DOHH2 (cell line): Measurements from ENCODE around the gene GLIPR1.

Source experiments
- H3F3A ChIP-seq: fragments of 200-600 bp; sonication (generic), shearing (Covaris generic); 2 replicates; pipeline ENCODE4 v1.6.0; 2016; ENCODE audit warnings: antibody characterized with exemption, mild to moderate bottlenecking; ENCODE audit not compliant: control insufficient read depth, insufficient read depth
- H3K27ac ChIP-seq: fragments of 200-600 bp; sonication (generic); 2 replicates; pipeline ENCODE4 v1.5.1; 2014; ENCODE audit warnings: low read depth, mild to moderate bottlenecking, low read length, moderate library complexity
- H3K27me3 ChIP-seq: fragments of 200-600 bp; sonication (generic); 2 replicates; pipeline ENCODE4 v1.6.1; 2014; ENCODE audit warnings: mild to moderate bottlenecking, low read length, mixed read lengths; ENCODE audit not compliant: control insufficient read depth
- H3K36me3 ChIP-seq: fragments of 200-600 bp; sonication (generic); 2 replicates; pipeline ENCODE4 v1.6.1; 2014; ENCODE audit warnings: mild to moderate bottlenecking, low read length, moderate library complexity, mixed read lengths; ENCODE audit not compliant: control insufficient read depth
- H3K4me1 ChIP-seq: fragments of 200-600 bp; sonication (generic); 2 replicates; pipeline ENCODE4 v1.6.1; 2014; ENCODE audit warnings: mild to moderate bottlenecking, low read length, mixed read lengths; ENCODE audit not compliant: control insufficient read depth
- H3K4me2 ChIP-seq: fragments of 200-600 bp; sonication (generic); 2 replicates; pipeline ENCODE4 v1.6.0; 2014; ENCODE audit warnings: mild to moderate bottlenecking, low read length, moderate library complexity
- H3K4me3 ChIP-seq: fragments of 200-600 bp; sonication (generic); 2 replicates; pipeline ENCODE4 v1.5.1; 2014; ENCODE audit warnings: mild to moderate bottlenecking, low read length, mixed read lengths
- H3K79me2 ChIP-seq: fragments of 200-600 bp; sonication (generic); 2 replicates; pipeline ENCODE4 v1.6.1; 2014; ENCODE audit warnings: mild to moderate bottlenecking, low read length, mixed read lengths; ENCODE audit not compliant: control insufficient read depth
- H3K9me2 ChIP-seq: fragments of 200-600 bp; sonication (generic); replicated peaks from 2 replicates; pipeline ENCODE4 v1.6.1; 2014; ENCODE audit warnings: mild to moderate bottlenecking, low read length, mixed read lengths; ENCODE audit not compliant: control insufficient read depth
- H3K9me3 ChIP-seq: fragments of 200-600 bp; sonication (generic); 2 replicates; pipeline ENCODE4 v1.6.1; 2014; ENCODE audit warnings: antibody characterized with exemption, low read length, mixed read lengths; ENCODE audit not compliant: control insufficient read depth, insufficient read depth
- H4K20me1 ChIP-seq: fragments of 200-600 bp; sonication (generic); 2 replicates; pipeline ENCODE4 v1.6.0; 2014; ENCODE audit warnings: low read depth, mild to moderate bottlenecking, antibody characterized with exemption, low read length, moderate library complexity; ENCODE audit not compliant: control insufficient read depth, insufficient read depth
- CTCF ChIP-seq: fragments of 200-600 bp; sonication (generic); IDR thresholded peaks from one replicate; pipeline ENCODE4 v1.5.1; 2014; ENCODE audit warnings: antibody characterized with exemption, mild to moderate bottlenecking, low read depth, low read length; ENCODE audit not compliant: poor library complexity, severe bottlenecking
- EZH2phosphoT487 ChIP-seq: fragments of 200-600 bp; sonication (generic); IDR thresholded peaks from 2 replicates; pipeline ENCODE4 v1.6.1; 2017; ENCODE audit warnings: borderline replicate concordance, mild to moderate bottlenecking, antibody characterized with exemption, low read length, moderate library complexity, mixed read lengths

GLIPR1 gene

GRCh38 chr12:75533239-75533638 is 52.7 kb downstream of the GLIPR1 start:
- no peaks in the 10 kb centered on the region for H3F3A ChIP-seq
- no peak overlapping the region for H3K27ac ChIP-seq

GRCh38 chr12:75539889-75540288 is 59.3 kb downstream of the GLIPR1 start:
- H4K20me1 ChIP-seq, result no peaks in the 10 kb centered on the region
- no peaks in the 10 kb centered on the region for H3K36me3 ChIP-seq
- no peak overlapping the region for H3K4me3 ChIP-seq
- TF ChIP-seq CTCF, result no peak
- no peak for TF ChIP-seq EZH2phosphoT487
- no peak overlapping the region for H3K4me2 ChIP-seq
- no peaks in the 10 kb centered on the region for H3K9me2 ChIP-seq
- no peak overlapping the region for H3K27ac ChIP-seq
- no peaks in the 10 kb centered on the region for H3K9me3 ChIP-seq
- H3K79me2 ChIP-seq, result no peaks in the 10 kb centered on the region
- no peaks in the 10 kb centered on the region for H3F3A ChIP-seq
- H3K27me3 ChIP-seq, result no peaks in the 10 kb centered on the region
- no peaks in the 10 kb centered on the region for H3K4me1 ChIP-seq

More at GRCh38 chr12:75533239-75533638, 52.7 kb downstream of the GLIPR1 start:
- H3K4me2 ChIP-seq, result no peak overlapping the region
- TF ChIP-seq CTCF, result no peak
- TF ChIP-seq EZH2phosphoT487, result no peak
- H3K27me3 ChIP-seq, result peaks cover 5% of the 10 kb centered on the region
- no peaks in the 10 kb centered on the region for H3K9me2 ChIP-seq
- H3K36me3 ChIP-seq, result no peaks in the 10 kb centered on the region
- no peaks in the 10 kb centered on the region for H3K9me3 ChIP-seq
- H4K20me1 ChIP-seq, result no peaks in the 10 kb centered on the region
- H3K4me3 ChIP-seq, result no peak overlapping the region
- H3K4me1 ChIP-seq, result no peaks in the 10 kb centered on the region
- H3K79me2 ChIP-seq, result no peaks in the 10 kb centered on the region

GRCh38 chr12:75542942-75543341 is 62.4 kb downstream of the GLIPR1 start:
- no peaks in the 10 kb centered on the region for H3K36me3 ChIP-seq
- H3K4me1 ChIP-seq, result peaks cover 4% of the 10 kb centered on the region
- no peaks in the 10 kb centered on the region for H4K20me1 ChIP-seq
- H3F3A ChIP-seq, result no peaks in the 10 kb centered on the region
- no peak overlapping the region for H3K4me2 ChIP-seq
- no peak overlapping the region for H3K4me3 ChIP-seq
- H3K9me3 ChIP-seq, result no peaks in the 10 kb centered on the region
- no peaks in the 10 kb centered on the region for H3K27me3 ChIP-seq
- no peak overlapping the region for H3K27ac ChIP-seq
- H3K9me2 ChIP-seq, result no peaks in the 10 kb centered on the region
- TF ChIP-seq CTCF (no peak), EZH2phosphoT487 (no peak)
- H3K79me2 ChIP-seq, result no peaks in the 10 kb centered on the region

- no peaks in the 10 kb centered on the region for H3K27me3 ChIP-seq
Measured at GRCh38 chr12:75543529-75543928, 63.0 kb downstream of the GLIPR1 start.

More at GRCh38 chr12:75543529-75543928, 63.0 kb downstream of the GLIPR1 start:
- Histone ChIP-seq H3K4me2 (no peak overlapping the region), H3K4me1 (peaks cover 9% of the 10 kb centered on the region), H3K9me2 (no peaks in the 10 kb centered on the region), H3F3A (no peaks in the 10 kb centered on the region), H4K20me1 (no peaks in the 10 kb centered on the region), H3K36me3 (no peaks in the 10 kb centered on the region), H3K79me2 (no peaks in the 10 kb centered on the region), H3K4me3 (no peak overlapping the region), H3K27ac (no peak overlapping the region), H3K9me3 (no peaks in the 10 kb centered on the region)
- TF ChIP-seq EZH2phosphoT487 (no peak), CTCF (no peak)
